ELR (cell line): ENCODE data around the gene TGIF2LX.
"Not testable (repeated sequence)": the region's sequence is repeated elsewhere in the genome, so short reads cannot be mapped to it uniquely, and the experiment has no call there.

Experiments used
- DNase-seq: peaks from one replicate; pipeline ENCODE4 v3.0.0-alpha.2; 2015; ENCODE audit warnings: low read depth

Gene TGIF2LX

GRCh38 chrX:89921665-89922064, at the start of gene TGIF2LX:
Gene TGIF2LX, plus strand, starts transcription at chrX:89921908. Its CDS starts 178 bp downstream, at chrX:89922086.
- not testable (repeated sequence) for DNase-seq

GRCh38 chrX:89922338-89922934, 728 bp downstream of the TGIF2LX start:
- DNase-seq, result not testable (repeated sequence)

- DNase-seq, result not testable (repeated sequence)
Measured at GRCh38 chrX:89943077-89943476, 21.4 kb downstream of the TGIF2LX start.

GRCh38 chrX:89965588-89965987, 43.9 kb downstream of the TGIF2LX start:
- not testable (repeated sequence) for DNase-seq
